GM06990 (cell line): ENCODE measurements around the gene TMEM139.

Experiments used
- DNase-seq: peaks from one replicate; pipeline ENCODE4 v3.0.0-alpha.2; 2011; ENCODE audit not compliant: insufficient read length; ENCODE audit errors: extremely low read depth
- H3K27me3 ChIP-seq: replicated peaks from 2 replicates; pipeline ENCODE4 v1.6.0; 2011; ENCODE audit warnings: low read length; ENCODE audit not compliant: control insufficient read depth, insufficient read depth
- H3K36me3 ChIP-seq: 2 replicates; pipeline ENCODE4 v1.5.1; 2011; ENCODE audit warnings: low read length; ENCODE audit not compliant: control insufficient read depth, insufficient read depth
- H3K4me3 ChIP-seq: replicated peaks from 2 replicates; pipeline ENCODE4 v1.5.1; 2011; ENCODE audit warnings: low read depth, mild to moderate bottlenecking, control low read depth, low read length
- TF ChIP-seq, protein P1 (sequence below): IDR thresholded peaks from 2 replicates; pipeline ENCODE4 v1.5.1; 2011; ENCODE audit warnings: low read length, control low read depth, mild to moderate bottlenecking, inconsistent platforms; ENCODE audit not compliant: insufficient read depth, poor library complexity, severe bottlenecking

TMEM139 gene

GRCh38 chr7:143245123-143245522, 39.6 kb upstream of the TMEM139 start:
- TF ChIP-seq, protein P1, sequence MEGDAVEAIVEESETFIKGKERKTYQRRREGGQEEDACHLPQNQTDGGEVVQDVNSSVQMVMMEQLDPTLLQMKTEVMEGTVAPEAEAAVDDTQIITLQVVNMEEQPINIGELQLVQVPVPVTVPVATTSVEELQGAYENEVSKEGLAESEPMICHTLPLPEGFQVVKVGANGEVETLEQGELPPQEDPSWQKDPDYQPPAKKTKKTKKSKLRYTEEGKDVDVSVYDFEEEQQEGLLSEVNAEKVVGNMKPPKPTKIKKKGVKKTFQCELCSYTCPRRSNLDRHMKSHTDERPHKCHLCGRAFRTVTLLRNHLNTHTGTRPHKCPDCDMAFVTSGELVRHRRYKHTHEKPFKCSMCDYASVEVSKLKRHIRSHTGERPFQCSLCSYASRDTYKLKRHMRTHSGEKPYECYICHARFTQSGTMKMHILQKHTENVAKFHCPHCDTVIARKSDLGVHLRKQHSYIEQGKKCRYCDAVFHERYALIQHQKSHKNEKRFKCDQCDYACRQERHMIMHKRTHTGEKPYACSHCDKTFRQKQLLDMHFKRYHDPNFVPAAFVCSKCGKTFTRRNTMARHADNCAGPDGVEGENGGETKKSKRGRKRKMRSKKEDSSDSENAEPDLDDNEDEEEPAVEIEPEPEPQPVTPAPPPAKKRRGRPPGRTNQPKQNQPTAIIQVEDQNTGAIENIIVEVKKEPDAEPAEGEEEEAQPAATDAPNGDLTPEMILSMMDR = no peak
- Histone ChIP-seq H3K36me3 (no peaks in the 10 kb centered on the region), H3K27me3 (no peaks in the 10 kb centered on the region; the same call in 1 of the 2 replicates), H3K4me3 (no peak overlapping the region)
- DNase-seq = no peak

DNA sequence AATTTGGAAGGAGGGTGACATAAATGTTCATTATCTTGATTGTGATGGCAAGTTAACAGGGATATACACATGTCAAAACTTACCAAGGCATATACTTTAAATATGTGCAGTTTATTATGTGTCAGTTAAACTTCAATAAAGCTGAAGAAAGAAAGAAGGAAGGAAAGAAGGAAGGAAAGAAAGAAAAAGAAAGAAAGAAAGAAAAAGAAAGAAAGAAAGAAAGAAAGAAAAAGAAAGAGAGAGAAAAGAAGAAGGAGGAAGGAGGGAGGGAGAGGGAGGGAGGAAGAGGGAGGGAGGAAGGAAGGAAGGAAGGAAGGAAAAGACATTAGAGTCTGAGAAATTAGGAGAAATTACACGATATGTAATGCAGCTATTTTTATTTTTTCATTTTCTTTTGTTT, 37.4 kb upstream of the TMEM139 start:
- H3K27me3 ChIP-seq = no peaks in the 10 kb centered on the region; the same call in 1 of the 2 replicates
- TF ChIP-seq, protein P1 = no peak

DNA sequence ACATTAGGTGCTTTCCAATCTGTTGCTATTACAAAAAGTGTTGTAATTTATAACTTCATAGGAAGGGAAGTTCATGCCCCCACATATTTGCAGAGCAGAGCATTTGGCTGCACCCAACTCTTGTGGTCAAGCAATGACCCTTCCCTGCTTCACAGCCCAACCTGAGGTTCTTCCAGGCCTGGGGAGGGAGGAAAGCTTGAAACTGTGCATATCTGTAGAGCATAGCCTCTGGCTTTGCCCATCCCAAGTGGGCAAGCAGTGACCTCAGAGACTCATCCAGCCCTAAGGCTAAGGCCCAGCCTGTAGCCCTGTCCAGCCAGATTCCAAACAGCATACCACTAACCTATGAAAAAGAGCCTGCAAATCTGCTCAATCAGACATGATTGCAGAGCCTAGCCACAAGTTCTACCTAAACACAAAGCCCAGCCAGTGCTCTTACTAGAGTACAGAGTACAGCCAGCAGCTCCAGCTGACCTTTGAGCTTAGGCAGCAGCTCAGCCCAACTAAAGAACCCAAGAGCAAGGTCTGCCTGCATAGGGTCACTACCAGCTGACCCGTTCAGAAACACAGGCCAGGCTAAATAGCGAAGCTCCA, 35.9 kb upstream of the TMEM139 start:
- H3K4me3 ChIP-seq = no peak overlapping the region
- H3K36me3 ChIP-seq = no peaks in the 10 kb centered on the region
- no peaks in the 10 kb centered on the region; the same call in 1 of the 2 replicates for H3K27me3 ChIP-seq
- TF ChIP-seq, protein P1 = no peak
- no peak for DNase-seq

More for the DNA sequence above, 37.4 kb upstream of the TMEM139 start:
- no peak for DNase-seq
- Histone ChIP-seq H3K36me3 (no peaks in the 10 kb centered on the region), H3K4me3 (no peak overlapping the region)

DNA sequence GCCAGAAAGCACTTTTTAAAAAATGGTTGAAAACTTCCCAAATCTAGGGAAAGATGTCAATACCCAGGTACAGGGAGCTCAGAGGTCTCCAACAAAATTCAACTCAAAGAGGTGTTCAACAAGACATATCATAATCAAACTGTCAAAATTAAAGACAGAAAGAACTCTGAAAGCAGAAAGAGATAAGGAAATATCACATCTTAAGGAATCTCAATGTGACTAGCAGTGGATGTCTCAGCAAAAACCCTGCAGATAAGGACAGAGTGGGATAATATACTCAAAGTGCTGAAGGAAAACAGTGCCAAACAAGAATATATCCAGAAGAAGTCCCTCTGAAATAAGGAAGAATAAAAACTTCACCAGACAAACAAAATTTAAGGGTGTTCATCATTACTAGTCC, 34.6 kb upstream of the TMEM139 start:
- no peak for DNase-seq
- TF ChIP-seq, protein P1 = no peak
- Histone ChIP-seq H3K36me3 (no peaks in the 10 kb centered on the region), H3K27me3 (no peaks in the 10 kb centered on the region; the same call in 1 of the 2 replicates), H3K4me3 (no peak overlapping the region)

DNA sequence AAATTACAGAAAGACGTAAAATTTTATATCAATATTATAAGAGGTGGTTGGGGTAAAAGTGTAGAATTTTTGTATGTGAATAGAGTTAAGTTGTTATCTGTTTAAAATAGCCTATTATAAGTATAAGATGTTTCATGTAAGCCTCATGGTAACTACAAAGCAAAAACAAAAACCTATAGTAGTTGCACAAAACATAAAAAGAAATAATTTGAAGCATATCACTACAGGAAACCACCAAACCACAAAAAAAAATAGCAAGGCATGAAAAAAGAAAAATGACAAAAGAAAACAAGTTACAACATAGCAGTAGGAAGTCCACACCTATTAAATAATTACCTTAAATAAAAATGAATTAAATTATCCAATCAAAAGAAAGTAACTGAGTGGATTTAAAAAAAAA, 33.9 kb upstream of the TMEM139 start:
- TF ChIP-seq, protein P1 = no peak
- DNase-seq = no peak
- no peaks in the 10 kb centered on the region for H3K36me3 ChIP-seq
- H3K4me3 ChIP-seq = no peak overlapping the region
- H3K27me3 ChIP-seq = no peaks in the 10 kb centered on the region; the same call in 1 of the 2 replicates

GRCh38 chr7:143252006-143252405, 32.8 kb upstream of the TMEM139 start:
- H3K4me3 ChIP-seq = no peak overlapping the region
- TF ChIP-seq, protein P1 = no peak
- H3K27me3 ChIP-seq = no peaks in the 10 kb centered on the region; the same call in 1 of the 2 replicates
- no peak for DNase-seq
- H3K36me3 ChIP-seq = no peaks in the 10 kb centered on the region
